Measurements from ENCODE around the gene OR5A1.

OR5A1 gene

GRCh38 chr11:59480359-59480758 is 44.1 kb downstream of the OR5A1 start:
- DNase-seq, result no peak

All from NCI-H187 treated with DMSO at 0.1 percent for 48 hours (cell line).